Heart left ventricle (tissue), 16 donors: ENCODE data around the gene PLEKHA7. TPM values are rescaled to one million over a fixed set of nuclear protein-coding genes. Genes with fewer than 3 reads are reported as not detected.

ENCODE experiments used
- ATAC-seq, 4 donors: fragments of 200-7000 bp; cut with Tn5 transposase; one replicate each; pipeline ENCODE4 v1.9.1; 2020 to 2022; ENCODE audit warnings: moderate library complexity in 4 of 4, mild to moderate bottlenecking in 3 of 4, moderate number of reproducible peaks in 1 of 4
- DNase-seq, 5 donors: peaks; one replicate each; pipeline ENCODE4 v3.0.0-alpha.2; 2020
- H3K27ac ChIP-seq, 12 donors: fragments of 200-600 bp; sonication (generic) in 4 of 12; one replicate each; pipeline versions ENCODE4 v1.5.0 to v1.8.0; 2016 to 2022; ENCODE audit warnings: mild to moderate bottlenecking in 2 of 12
- H3K27me3 ChIP-seq, 9 donors: fragments of 200-600 bp; sonication (generic) in 2 of 9; one replicate each; pipeline versions ENCODE4 v1.5.1 to v1.8.0; 2016 to 2022; ENCODE audit warnings: mild to moderate bottlenecking in 3 of 9
- H3K36me3 ChIP-seq, 9 donors: fragments of 200-600 bp; sonication (generic) in 2 of 9; one replicate each; pipeline versions ENCODE4 v1.5.0 to v1.8.0; 2018 to 2022; ENCODE audit warnings: mild to moderate bottlenecking in 2 of 9
- H3K4me1 ChIP-seq, 12 donors: fragments of 200-600 bp; sonication (generic) in 4 of 12; one replicate each; pipeline versions ENCODE4 v1.5.0 to v1.8.0; 2016 to 2022; ENCODE audit warnings: mild to moderate bottlenecking in 3 of 12
- H3K4me3 ChIP-seq, 12 donors: fragments of 200-600 bp; sonication (generic) in 4 of 12; one replicate each; pipeline versions ENCODE4 v1.5.0 to v1.8.0; 2017 to 2022; ENCODE audit warnings: mild to moderate bottlenecking in 9 of 12, moderate library complexity in 4 of 12
- H3K9me3 ChIP-seq, 12 donors: fragments of 200-600 bp; sonication (generic) in 4 of 12; one replicate each; pipeline versions ENCODE4 v1.5.0 to v1.8.0; 2016 to 2022; ENCODE audit warnings: mild to moderate bottlenecking in 1 of 12
- CTCF ChIP-seq, 12 donors: fragments of 200-600 bp; sonication (generic) in 4 of 12; IDR thresholded peaks; one replicate each; pipeline versions ENCODE4 v1.5.0 to v1.8.0; 2018 to 2022; ENCODE audit warnings: antibody characterized with exemption in 12 of 12, mild to moderate bottlenecking in 5 of 12
- POLR2A ChIP-seq, 2 donors: fragments of 450-650 bp; IDR thresholded peaks; one replicate each; pipeline ENCODE4 v1.6.1; 2017; ENCODE audit warnings: antibody characterized with exemption in 2 of 2, mild to moderate bottlenecking in 2 of 2, moderate library complexity in 2 of 2
- WGBS, 4 donors: extraction: QIAGEN DNeasy Blood & Tissue Kit in 2 of 4; methylation state at CpG; one replicate each; pipeline versions ENCODE4 v1.1.5 to v1.1.7; 2013 to 2018; 5-methylcytosine and 5-hydroxymethylcytosine counted together
- intact Hi-C, 10 donors: fragments of 100-400 bp; cut with DNase I; formaldehyde crosslinking; loops; one replicate each; pipeline versions ENCODE4 v1.11.1 to v1.14.2; 2022
- polyA plus RNA-seq, 2 donors: library from polyadenylated mRNA; stranded (reverse); fragments of 200-250 nt; gene quantifications; one replicate each; pipeline ENCODE4 v1.2.3, GENCODE V29; 2013
- total RNA-seq, 9 donors: library from RNA; depleted of rRNA in 2 of 9; stranded (reverse); fragments of >200 nt in 2 of 9; fragmentation: NEBNext Ultra II Directional in 3 of 9; extraction: Animal tissue kit (Norgen Biotek cat#: 25700) in 3 of 9; gene quantifications; one replicate each; pipeline versions ENCODE4 v1.1.0 to v1.2.4, GENCODE V29; 2016 to 2023
- donor health status: ischemic (EF 13 %, LVEDD 7.1; RV severe dilation, severe dysfunction).
- donor health status: healthy with polysubstance abuse.
- donor health status: DM: no; HTN: yes; CAD: no.
- donor health status: DM: no; HTN: no; CAD: no.
- donor health status: ischemic (EF 25% LVEDD 6.9; RV normal size, moderate dysfunction).
- donor health status: ischemic (EF 25% LVEDD 5.7; RV mildly dilated, moderate dysfunction).
- donor health status: healthy.
- donor health status: DM: yes; HTN: yes; CAD: no.
- donor health status: ischemic (EF 35%, LVEDD 5.7; RV mildly dilated, moderate dysfunction).
- donor health status: nonischemic (EF 11% LVEDD 7.7; RV severe dilation, severe dysfunction).
- donor health status: DM: yes; HTN: yes; CAD: no.
- donor health status: PGD.
- donor health status: ischemic (EF 29% LVEDD 5.4; RV normal size, mild dysfunction).
- donor health status: nonischemic (EF 23%, LVEDD 6.1; RV moderate dilation, normal function).

The PLEKHA7 gene
- total and polyA plus RNA-seq, 11 donors: 13.1 to 57.5 (median 23.5) TPM

- no peak for TF ChIP-seq CTCF (IDR thresholded peaks at IDR 0.05)
- TF ChIP-seq POLR2A (IDR thresholded peaks at IDR 0.05): no peak
- H3K27ac ChIP-seq: peak overlapping the region in 9 of 12 donors; percentile 32 to 90 (median 76)
- H3K9me3 ChIP-seq: no peaks in the 10 kb centered on the region
- H3K4me3 ChIP-seq: peak overlapping the region; percentile 37 to 79 (median 60)
- ATAC-seq (no peak), DNase-seq (no peak)
- no peaks in the 10 kb centered on the region for H3K36me3 ChIP-seq
- intact Hi-C loops: loop anchor here in 2 of 10 donors (2.0 to 10.0 kb wide), 2 partner anchors 62 to 100 kb away; no protein-coding TSS in a partner anchor
- 18 to 28% (median 27%) methylated on average over 4 of the region's 4 CpGs for WGBS, 4 donors
- H3K27me3 ChIP-seq: peaks cover 0 to 40% (median 0%) of the 10 kb centered on the region in 9 donors
- peaks cover 0 to 51% (median 13%) of the 10 kb centered on the region in 12 donors for H3K4me1 ChIP-seq
Measured at GRCh38 chr11:16924462-16924825, 89.8 kb downstream of the PLEKHA7 start.

GRCh38 chr11:16923987-16924386, 90.2 kb downstream of the PLEKHA7 start:
- no peak for TF ChIP-seq CTCF (IDR thresholded peaks at IDR 0.05)
- DNase-seq (no peak), ATAC-seq (peak in 3 of 4 donors; percentile 3 to 22 (median 9))
- intact Hi-C loops: loop anchor here in 2 of 10 donors (2.0 to 10.0 kb wide), 2 partner anchors 61 to 99 kb away; no protein-coding TSS in a partner anchor
- Histone ChIP-seq H3K27me3 (peaks cover 0 to 40% (median 0%) of the 10 kb centered on the region in 9 donors), H3K9me3 (no peaks in the 10 kb centered on the region), H3K4me3 (peak overlapping the region in 10 of 12 donors; percentile 54 to 79 (median 60)), H3K36me3 (no peaks in the 10 kb centered on the region), H3K27ac (peak overlapping the region in 7 of 12 donors; percentile 75 to 90 (median 76)), H3K4me1 (peaks cover 0 to 51% (median 13%) of the 10 kb centered on the region in 12 donors)
- WGBS, 4 donors: 41 to 54% (median 45%) methylated on average over 4 of the region's 4 CpGs

DNA sequence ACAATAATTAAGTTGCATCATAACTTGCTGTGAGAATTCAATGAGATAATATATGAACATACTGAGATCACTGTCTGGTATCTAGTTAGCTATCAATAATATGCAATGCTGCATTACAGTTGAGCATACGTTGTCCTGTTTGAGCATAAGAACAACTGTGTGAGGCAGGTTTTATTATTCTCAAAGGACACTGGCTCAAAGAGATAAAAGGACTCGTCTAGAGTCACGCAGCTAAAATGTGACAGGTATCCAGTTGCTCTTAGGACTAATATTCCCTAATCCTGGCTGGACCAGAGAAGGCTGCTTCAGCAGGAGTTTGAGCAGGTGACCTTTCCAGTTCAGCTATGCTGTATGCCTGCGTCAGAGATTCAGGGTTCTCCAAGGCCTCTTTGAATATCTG, 92.5 kb downstream of the PLEKHA7 start:
- DNase-seq (no peak), ATAC-seq (peak in 2 of 4 donors; percentile 12 to 46)
- no peak for TF ChIP-seq POLR2A (IDR thresholded peaks at IDR 0.05)
- no peak for TF ChIP-seq CTCF (IDR thresholded peaks at IDR 0.05)
- 51 to 67% (median 55%) methylated on average over 4 of the region's 4 CpGs for WGBS, 4 donors
- Histone ChIP-seq H3K27ac (peak overlapping the region in 4 of 12 donors; percentile 37 to 90 (median 62)), H3K4me1 (peaks cover 0 to 45% (median 13%) of the 10 kb centered on the region in 12 donors), H3K4me3 (no peak overlapping the region), H3K9me3 (no peaks in the 10 kb centered on the region), H3K36me3 (no peaks in the 10 kb centered on the region), H3K27me3 (peaks cover 0 to 32% (median 0%) of the 10 kb centered on the region in 9 donors)
- intact Hi-C loops: loop anchor here in 1 of 10 donors (10.0 kb wide), 1 partner anchor 97 kb away; no protein-coding TSS in a partner anchor

GRCh38 chr11:16921019-16921418, 93.2 kb downstream of the PLEKHA7 start:
- ATAC-seq (no peak), DNase-seq (no peak)
- TF ChIP-seq CTCF (IDR thresholded peaks at IDR 0.05): no peak
- no peak for TF ChIP-seq POLR2A (IDR thresholded peaks at IDR 0.05)

More at GRCh38 chr11:16921019-16921418, 93.2 kb downstream of the PLEKHA7 start:
- Histone ChIP-seq H3K36me3 (no peaks in the 10 kb centered on the region), H3K27ac (peak overlapping the region in 1 of 12 donors; percentile 90), H3K4me3 (no peak overlapping the region), H3K27me3 (peaks cover 0 to 26% (median 0%) of the 10 kb centered on the region in 9 donors), H3K9me3 (no peaks in the 10 kb centered on the region), H3K4me1 (peaks cover 0 to 38% (median 11%) of the 10 kb centered on the region in 12 donors)
- intact Hi-C loops: loop anchor here in 1 of 10 donors (10.0 kb wide), 1 partner anchor 96 kb away; no protein-coding TSS in a partner anchor
- WGBS, 4 donors: 65 to 79% (median 69%) methylated on average over 4 of the region's 4 CpGs
